PC-3 (cell line): Measurements from ENCODE around the gene IL1RAPL1. TPM values are rescaled to one million over a fixed set of nuclear protein-coding genes. Genes with fewer than 3 reads are reported as not detected.

Experiments
- ATAC-seq: fragments of 200-7000 bp; cut with Tn5 transposase; 2 replicates; pipeline ENCODE4 v1.9.1; 2020; ENCODE audit warnings: mild to moderate bottlenecking, moderate library complexity
- BruUV-seq: library from RNA; stranded (reverse); fragments of 400-500 nt; replicated peaks from 2 replicates; lab custom pipeline; 2021; lab: Mats Ljungman, UMichigan
- CTCF ChIA-PET: fragments of 300-600 bp; sonication (Branson Sonifier 250); formaldehyde crosslinking; loops from one replicate; lab custom pipeline; 2022; ENCODE audit warnings: antibody characterized with exemption; lab: Charles Lee
- POLR2A ChIA-PET: fragments of 300-600 bp; sonication (Branson Sonifier 250); formaldehyde crosslinking; loops from one replicate; lab custom pipeline; 2022; ENCODE audit warnings: antibody characterized with exemption; ENCODE audit not compliant: unreplicated experiment; lab: Charles Lee
- DNase-seq: peaks from one replicate; pipeline ENCODE4 v3.0.0-alpha.2; 2015
- H2AFZ ChIP-seq: fragments of 300-600 bp; sonication (generic); 2 replicates; pipeline ENCODE4 v1.6.0; 2016; ENCODE audit warnings: antibody characterized with exemption, low read length
- H3F3A ChIP-seq: fragments of 300-600 bp; sonication (generic); one replicate; pipeline ENCODE4 v1.6.0; 2017; ENCODE audit warnings: antibody characterized with exemption, low read length, control low read depth, mild to moderate bottlenecking; ENCODE audit not compliant: unreplicated experiment
- H3K27ac ChIP-seq: fragments of 300-600 bp; sonication (generic); 2 replicates; pipeline ENCODE4 v1.5.1; 2016; ENCODE audit warnings: mild to moderate bottlenecking, low read length
- H3K27me3 ChIP-seq: fragments of 300-600 bp; sonication (generic); 2 replicates; pipeline ENCODE4 v1.6.1; 2016; ENCODE audit warnings: low read length, mixed read lengths
- H3K36me3 ChIP-seq: fragments of 300-600 bp; sonication (generic); 2 replicates; pipeline ENCODE4 v1.6.1; 2016; ENCODE audit warnings: low read depth, mixed run types, low read length, mixed read lengths
- H3K4me1 ChIP-seq: fragments of 300-600 bp; sonication (generic); 2 replicates; pipeline ENCODE4 v1.5.1; 2016; ENCODE audit warnings: low read length; ENCODE audit not compliant: insufficient read depth
- H3K4me2 ChIP-seq: fragments of 300-600 bp; sonication (generic); 2 replicates; pipeline ENCODE4 v1.6.0; 2016; ENCODE audit warnings: low read length
- H3K4me3 ChIP-seq: fragments of 300-600 bp; sonication (generic); 2 replicates; pipeline ENCODE4 v1.5.1; 2016; ENCODE audit warnings: mild to moderate bottlenecking, low read length, mixed read lengths
- H3K79me2 ChIP-seq: fragments of 300-600 bp; sonication (generic); 2 replicates; pipeline ENCODE4 v1.6.1; 2017; ENCODE audit warnings: low read length, mixed read lengths
- H3K9ac ChIP-seq: fragments of 300-600 bp; sonication (generic); 2 replicates; pipeline ENCODE4 v1.6.0; 2016; ENCODE audit warnings: mild to moderate bottlenecking, low read length
- H3K9me2 ChIP-seq: fragments of 300-600 bp; sonication (generic); replicated peaks from 2 replicates; pipeline ENCODE4 v1.6.1; 2016; ENCODE audit warnings: mixed run types, low read length, mixed read lengths
- H3K9me3 ChIP-seq: fragments of 300-600 bp; sonication (generic); 2 replicates; pipeline ENCODE4 v1.6.1; 2016; ENCODE audit warnings: low read length, mixed read lengths
- H4K20me1 ChIP-seq: fragments of 300-600 bp; sonication (generic); 2 replicates; pipeline ENCODE4 v1.6.1; 2016; ENCODE audit warnings: low read length, mixed read lengths
- EZH2 ChIP-seq: fragments of 300-600 bp; sonication (generic); IDR thresholded peaks from one replicate; pipeline ENCODE4 v1.6.1; 2017; ENCODE audit warnings: antibody characterized with exemption, mild to moderate bottlenecking, low read length; ENCODE audit not compliant: unreplicated experiment
- EZH2phosphoT487 ChIP-seq: fragments of 300-600 bp; sonication (generic); IDR thresholded peaks from 2 replicates; pipeline ENCODE4 v1.6.1; 2018; ENCODE audit warnings: mild to moderate bottlenecking, antibody characterized with exemption, low read length, borderline replicate concordance
- intact Hi-C: fragments of 100-400 bp; cut with micrococcal nuclease; formaldehyde crosslinking; loops from 2 replicates; pipeline ENCODE4 v1.9.0; 2023
- total RNA-seq: library from RNA; depleted of rRNA; stranded (reverse); fragments of >200 nt; gene quantifications from 2 replicates; pipeline ENCODE4 v1.2.3, GENCODE V29; 2014
- TF ChIP-seq, protein P1 (sequence below): fragments of 300-600 bp; sonication (generic); conservative IDR thresholded peaks from 2 replicates; pipeline ENCODE4 v1.5.1; 2017; ENCODE audit warnings: antibody characterized with exemption, low read depth, mild to moderate bottlenecking, low read length

The IL1RAPL1 gene
- total RNA-seq, 1 experiment from 2014 or later, result 0.44 TPM

DNA sequence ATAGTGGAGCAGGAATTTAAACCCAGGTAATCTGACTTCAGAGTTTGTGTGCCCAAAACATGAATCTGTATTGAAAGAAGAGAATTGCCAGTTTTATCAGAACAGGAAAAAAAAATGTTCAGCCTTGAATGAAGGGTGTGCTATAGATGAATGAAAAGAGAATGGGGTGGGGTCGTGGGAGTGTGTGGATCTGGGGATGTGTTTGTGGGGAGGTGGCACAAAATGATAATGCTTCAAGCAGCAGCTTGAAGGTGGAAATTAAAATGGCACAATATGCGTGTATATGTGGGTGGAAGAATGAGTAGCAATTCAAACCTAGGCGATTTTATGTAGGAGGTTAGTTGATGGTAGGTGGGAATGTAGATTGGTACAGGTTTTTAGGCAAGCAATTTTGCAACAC lies 122.2 kb downstream of the IL1RAPL1 start:
- Histone ChIP-seq H3K9me2 (no peaks in the 10 kb centered on the region), H3K4me1 (no peaks in the 10 kb centered on the region), H3K27ac (no peak overlapping the region), H4K20me1 (no peaks in the 10 kb centered on the region), H3K9me3 (no peaks in the 10 kb centered on the region), H3K79me2 (no peaks in the 10 kb centered on the region), H3K4me2 (no peak overlapping the region), H3K27me3 (no peaks in the 10 kb centered on the region), H3F3A (no peaks in the 10 kb centered on the region), H3K36me3 (no peaks in the 10 kb centered on the region), H3K4me3 (no peak overlapping the region), H2AFZ (no peak overlapping the region), H3K9ac (no peak overlapping the region)
- BruUV-seq, result no TSS peak
- ChIA-PET POLR2A (no interaction called here), CTCF (no interaction called here)
- intact Hi-C loops, result no loop called here
- ATAC-seq (no peak), DNase-seq (no peak)
- TF ChIP-seq EZH2phosphoT487 (no peak), EZH2 (no peak)
- TF ChIP-seq, protein P1, sequence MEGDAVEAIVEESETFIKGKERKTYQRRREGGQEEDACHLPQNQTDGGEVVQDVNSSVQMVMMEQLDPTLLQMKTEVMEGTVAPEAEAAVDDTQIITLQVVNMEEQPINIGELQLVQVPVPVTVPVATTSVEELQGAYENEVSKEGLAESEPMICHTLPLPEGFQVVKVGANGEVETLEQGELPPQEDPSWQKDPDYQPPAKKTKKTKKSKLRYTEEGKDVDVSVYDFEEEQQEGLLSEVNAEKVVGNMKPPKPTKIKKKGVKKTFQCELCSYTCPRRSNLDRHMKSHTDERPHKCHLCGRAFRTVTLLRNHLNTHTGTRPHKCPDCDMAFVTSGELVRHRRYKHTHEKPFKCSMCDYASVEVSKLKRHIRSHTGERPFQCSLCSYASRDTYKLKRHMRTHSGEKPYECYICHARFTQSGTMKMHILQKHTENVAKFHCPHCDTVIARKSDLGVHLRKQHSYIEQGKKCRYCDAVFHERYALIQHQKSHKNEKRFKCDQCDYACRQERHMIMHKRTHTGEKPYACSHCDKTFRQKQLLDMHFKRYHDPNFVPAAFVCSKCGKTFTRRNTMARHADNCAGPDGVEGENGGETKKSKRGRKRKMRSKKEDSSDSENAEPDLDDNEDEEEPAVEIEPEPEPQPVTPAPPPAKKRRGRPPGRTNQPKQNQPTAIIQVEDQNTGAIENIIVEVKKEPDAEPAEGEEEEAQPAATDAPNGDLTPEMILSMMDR, result no peak

DNA sequence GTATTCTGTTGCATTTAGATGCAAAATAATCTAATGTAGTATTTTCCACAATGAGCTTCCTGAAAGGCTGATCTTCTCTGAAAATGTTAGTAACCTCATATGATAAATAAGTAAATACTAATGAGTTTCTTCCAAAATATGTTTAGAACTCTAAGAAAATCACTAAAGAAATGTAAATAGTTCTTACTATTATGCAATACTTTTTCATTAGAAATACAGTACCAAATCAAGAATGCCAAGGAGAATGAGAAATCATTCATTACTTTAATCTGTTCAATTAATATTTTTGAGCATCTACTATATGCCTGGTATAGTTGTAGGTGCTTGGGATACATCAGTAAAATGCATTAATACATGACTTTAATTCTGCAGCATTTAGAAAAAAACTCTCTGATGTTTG lies 130.6 kb downstream of the IL1RAPL1 start:
- BruUV-seq, result no TSS peak
- TF ChIP-seq, protein P1, result no peak
- no peak for TF ChIP-seq EZH2
- no peak for TF ChIP-seq EZH2phosphoT487
- intact Hi-C loops, result no loop called here

DNA sequence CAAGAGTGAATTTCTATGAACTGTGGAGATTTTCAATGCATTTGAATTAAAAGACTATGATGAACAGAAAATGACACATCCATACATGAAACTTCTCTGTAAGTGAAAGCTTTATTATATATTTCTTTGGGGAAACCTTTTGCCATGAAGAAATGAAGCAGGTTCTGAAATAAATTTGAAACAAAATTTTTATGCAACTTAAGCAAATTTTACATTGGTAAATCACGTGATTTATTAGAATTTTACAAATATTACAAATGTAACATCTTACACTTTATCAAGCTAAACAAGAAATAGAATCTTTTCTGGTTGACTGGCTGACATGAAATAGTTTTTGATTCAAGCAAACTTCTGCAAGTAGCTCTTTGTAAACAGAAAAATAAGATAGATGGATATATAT lies 131.2 kb downstream of the IL1RAPL1 start:
- ATAC-seq, result no peak
- intact Hi-C loops, result no loop called here
- DNase-seq, result no peak
- no peak overlapping the region for H3K4me2 ChIP-seq
- TF ChIP-seq, protein P1, result no peak
- TF ChIP-seq EZH2 (no peak), EZH2phosphoT487 (no peak)
- H3K27me3 ChIP-seq, result no peaks in the 10 kb centered on the region
- H3K9me3 ChIP-seq, result no peaks in the 10 kb centered on the region
- H3K27ac ChIP-seq, result no peak overlapping the region
- H4K20me1 ChIP-seq, result no peaks in the 10 kb centered on the region
- no peaks in the 10 kb centered on the region for H3K36me3 ChIP-seq
- no peaks in the 10 kb centered on the region for H3K79me2 ChIP-seq
- H3K4me3 ChIP-seq, result no peak overlapping the region
- ChIA-PET CTCF (no interaction called here), POLR2A (no interaction called here)
- no TSS peak for BruUV-seq
- no peaks in the 10 kb centered on the region for H3K9me2 ChIP-seq
- no peak overlapping the region for H3K9ac ChIP-seq
- H3K4me1 ChIP-seq, result no peaks in the 10 kb centered on the region
- H3F3A ChIP-seq, result no peaks in the 10 kb centered on the region
- H2AFZ ChIP-seq, result no peak overlapping the region

More for the DNA sequence above, 130.6 kb downstream of the IL1RAPL1 start:
- Histone ChIP-seq H3K4me2 (no peak overlapping the region), H3K9me3 (no peaks in the 10 kb centered on the region), H3K9me2 (no peaks in the 10 kb centered on the region), H2AFZ (no peak overlapping the region), H3K4me1 (no peaks in the 10 kb centered on the region), H3K36me3 (no peaks in the 10 kb centered on the region), H4K20me1 (no peaks in the 10 kb centered on the region), H3K27ac (no peak overlapping the region), H3K9ac (no peak overlapping the region), H3K27me3 (no peaks in the 10 kb centered on the region), H3K4me3 (no peak overlapping the region), H3K79me2 (no peaks in the 10 kb centered on the region), H3F3A (no peaks in the 10 kb centered on the region)
- DNase-seq, result no peak
- ChIA-PET CTCF (no interaction called here), POLR2A (no interaction called here)
- ATAC-seq, result no peak
